Measurements from ENCODE around the gene HUNK. TPM values are rescaled to one million over a fixed set of nuclear protein-coding genes. Genes with fewer than 3 reads are reported as not detected.
"Not testable (repeated sequence)": the region's sequence is repeated elsewhere in the genome, so short reads cannot be mapped to it uniquely, and the experiment has no call there.

The HUNK gene
- total RNA-seq, 2 experiments from 2014 or later, result 0.21 to 0.24 TPM

DNA sequence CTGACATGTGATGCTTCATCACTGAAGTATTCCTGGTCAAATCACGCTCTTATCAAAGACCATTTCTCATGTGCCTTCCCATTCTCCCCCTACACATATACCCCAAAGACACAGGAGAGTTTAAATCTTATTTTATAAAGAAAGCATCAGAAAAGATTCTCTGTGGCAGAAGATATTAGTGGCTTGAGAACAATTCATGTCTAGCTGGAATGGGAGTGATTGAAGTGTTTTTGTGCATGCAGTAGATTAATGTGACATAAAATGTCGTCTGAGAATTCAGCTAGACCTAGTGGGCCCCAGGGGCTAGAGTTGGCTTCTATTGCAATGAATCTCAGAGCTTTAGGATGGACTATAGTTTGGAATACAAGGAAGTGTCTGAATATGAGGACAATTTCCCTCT is 163.9 kb downstream of the HUNK start:
- ATAC-seq (no peak), DNase-seq (no peak)
- H3K36me3 Mint-ChIP-seq (ENCODE audit: low read depth), result no peaks in the 10 kb centered on the region
- no peak overlapping the region for H3K27ac Mint-ChIP-seq
- CTCF ChIA-PET, result no interaction called here
- POLR2A ChIA-PET, result no interaction called here
- no peaks in the 10 kb centered on the region for H3K4me1 Mint-ChIP-seq (ENCODE audit: low read depth)
- no peaks in the 10 kb centered on the region for H3K9me3 Mint-ChIP-seq (ENCODE audit: insufficient read depth)
- no peak overlapping the region for H3K4me3 Mint-ChIP-seq
- no peaks in the 10 kb centered on the region for H3K27me3 Mint-ChIP-seq (ENCODE audit: low read depth)

DNA sequence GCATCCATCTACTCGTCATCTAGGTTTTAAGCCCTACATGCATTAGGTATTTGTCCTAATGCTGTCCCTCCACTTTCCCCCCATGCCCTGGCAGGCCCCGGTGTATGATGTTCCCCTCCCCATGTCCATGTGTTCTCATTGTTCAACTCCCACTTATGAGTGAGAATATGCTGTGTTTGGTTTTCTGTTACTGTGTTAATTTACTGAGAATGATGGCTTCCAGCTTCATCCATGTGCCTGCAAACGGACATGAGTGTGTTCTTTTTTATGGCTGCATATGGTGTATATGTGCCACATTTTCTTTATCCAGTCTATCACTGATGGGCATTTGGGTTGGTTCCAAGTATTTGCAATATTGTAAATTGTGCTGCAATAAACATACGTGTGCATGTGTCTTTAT is 165.9 kb downstream of the HUNK start:
- DNase-seq; H3K9me3 Mint-ChIP-seq (ENCODE audit: insufficient read depth); H3K36me3 Mint-ChIP-seq (ENCODE audit: low read depth); H3K27ac Mint-ChIP-seq; H3K4me3 Mint-ChIP-seq; ATAC-seq; CTCF ChIA-PET; H3K27me3 Mint-ChIP-seq (ENCODE audit: low read depth); H3K4me1 Mint-ChIP-seq (ENCODE audit: low read depth); POLR2A ChIA-PET: not testable (repeated sequence)

DNA sequence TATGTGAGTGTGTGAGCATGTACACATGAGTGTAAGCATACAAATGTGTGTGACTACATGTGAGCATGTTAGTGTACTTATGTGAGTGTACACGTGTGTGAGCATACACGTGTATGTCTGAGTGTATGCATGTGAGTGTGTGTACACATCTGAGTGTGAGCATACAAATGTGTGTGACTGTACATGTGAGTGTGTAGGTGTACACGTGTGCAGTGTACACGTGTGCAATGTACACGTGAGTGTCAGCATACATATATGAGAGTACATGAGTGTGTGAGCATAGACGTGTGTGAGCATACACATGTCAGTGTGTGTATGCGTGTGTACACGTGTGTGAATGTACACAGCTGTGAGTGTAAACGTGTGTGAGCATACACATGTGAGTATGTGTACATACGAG is 170.6 kb downstream of the HUNK start:
- ChIA-PET POLR2A (no interaction called here), CTCF (no interaction called here)
- Mint-ChIP-seq H3K36me3 (ENCODE audit: low read depth) (no peaks in the 10 kb centered on the region), H3K27me3 (ENCODE audit: low read depth) (no peaks in the 10 kb centered on the region), H3K4me3 (no peak overlapping the region), H3K9me3 (ENCODE audit: insufficient read depth) (no peaks in the 10 kb centered on the region), H3K4me1 (ENCODE audit: low read depth) (no peaks in the 10 kb centered on the region), H3K27ac (no peak overlapping the region)
- ATAC-seq (no peak), DNase-seq (no peak)

DNA sequence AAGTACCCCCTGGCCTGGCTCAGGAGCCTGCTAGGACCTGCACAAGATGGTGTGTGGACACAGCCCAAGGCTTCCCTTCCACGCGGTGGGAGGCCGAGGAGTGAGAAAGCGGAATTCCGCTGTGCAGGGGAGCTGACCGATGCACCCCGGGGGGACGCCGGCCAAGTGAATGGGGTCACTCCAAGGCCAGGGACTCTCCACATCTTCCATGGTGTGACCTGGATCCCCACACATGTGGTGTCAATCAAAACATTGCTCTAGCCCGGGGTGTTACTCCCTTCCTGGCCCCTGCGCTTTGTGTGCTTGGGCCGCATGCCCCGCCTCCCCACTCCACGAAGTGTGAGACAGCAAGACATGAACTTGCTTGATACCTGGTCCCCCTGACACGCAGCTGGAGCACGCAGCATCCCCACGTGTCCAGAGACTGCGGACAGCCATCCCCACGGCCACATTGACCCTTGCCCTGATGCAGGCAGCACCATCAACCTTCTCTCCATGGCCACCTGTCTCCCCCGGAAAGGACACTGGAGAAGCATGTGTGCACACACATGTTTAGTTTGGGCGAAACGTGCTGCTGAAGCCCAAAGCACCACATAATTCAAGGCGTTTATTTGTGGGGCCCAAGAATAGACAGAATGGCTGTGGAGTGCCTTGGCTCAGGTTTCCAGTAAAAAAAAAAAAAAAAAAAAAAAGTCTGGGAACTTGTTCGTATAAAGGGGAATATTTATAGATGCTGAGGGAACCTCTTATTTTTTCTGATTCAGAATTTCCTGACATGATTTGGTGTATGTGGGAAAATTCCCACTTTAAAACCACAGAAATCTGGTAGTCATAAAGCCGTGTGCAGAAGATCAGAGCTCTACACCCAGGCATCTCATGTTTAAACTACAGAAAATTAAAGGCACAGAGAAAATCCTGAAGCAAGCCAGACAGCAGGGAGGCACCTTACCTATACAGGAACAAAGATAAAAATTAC is 171.7 kb downstream of the HUNK start:
- Mint-ChIP-seq H3K9me3 (ENCODE audit: insufficient read depth) (no peaks in the 10 kb centered on the region), H3K36me3 (ENCODE audit: low read depth) (no peaks in the 10 kb centered on the region), H3K27ac (no peak overlapping the region), H3K4me1 (ENCODE audit: low read depth) (no peaks in the 10 kb centered on the region), H3K27me3 (ENCODE audit: low read depth) (no peaks in the 10 kb centered on the region), H3K4me3 (no peak overlapping the region)
- ChIA-PET POLR2A (no interaction called here), CTCF (no interaction called here)
- ATAC-seq, result no peak
- DNase-seq, result no peak

DNA sequence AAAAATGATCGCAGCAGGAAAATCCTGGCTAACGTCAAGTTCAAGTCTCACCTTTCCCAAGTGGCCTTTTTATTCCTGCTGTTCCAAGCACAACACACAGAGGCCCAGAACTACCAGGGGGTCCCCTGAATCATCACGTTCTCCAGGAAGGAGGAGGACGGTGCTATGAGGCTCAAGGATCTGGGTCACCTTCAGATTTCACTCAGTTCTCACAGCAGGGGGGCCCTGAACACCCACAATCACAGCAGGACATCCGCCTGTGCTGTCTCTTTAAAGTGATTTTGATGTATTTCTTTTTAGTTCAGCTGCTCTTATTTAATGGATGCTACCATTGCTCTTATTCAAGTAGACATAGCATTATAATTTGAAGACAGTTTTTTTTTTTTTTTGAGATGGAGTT is 173.4 kb downstream of the HUNK start:
- Mint-ChIP-seq H3K36me3 (ENCODE audit: low read depth) (no peaks in the 10 kb centered on the region), H3K27ac (no peak overlapping the region), H3K9me3 (ENCODE audit: insufficient read depth) (no peaks in the 10 kb centered on the region), H3K4me3 (no peak overlapping the region), H3K27me3 (ENCODE audit: low read depth) (no peaks in the 10 kb centered on the region), H3K4me1 (ENCODE audit: low read depth) (no peaks in the 10 kb centered on the region)
- POLR2A ChIA-PET, result no interaction called here
- DNase-seq, result no peak
- no peak for ATAC-seq
- CTCF ChIA-PET, result no interaction called here

DNA sequence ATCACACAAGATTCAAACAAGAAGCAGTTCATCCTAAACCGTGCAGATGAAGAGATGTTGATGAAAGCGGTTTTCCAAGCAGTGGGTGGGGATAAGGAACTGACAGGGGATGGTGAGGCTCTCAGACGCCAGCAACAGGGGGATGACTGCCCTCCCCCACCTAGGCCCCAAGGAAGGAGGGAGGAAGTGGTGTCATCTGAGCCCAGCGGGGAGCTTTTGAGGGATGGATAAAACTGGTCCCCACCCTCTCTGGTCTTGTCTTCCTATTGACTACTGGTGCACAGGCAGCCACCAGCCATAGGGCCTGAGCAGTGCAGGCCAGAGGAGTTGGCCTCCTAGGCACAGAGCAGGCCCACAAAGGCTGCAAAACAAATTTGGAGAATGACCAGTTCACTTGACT is 175.5 kb downstream of the HUNK start:
- Mint-ChIP-seq H3K4me3 (no peak overlapping the region), H3K9me3 (ENCODE audit: insufficient read depth) (no peaks in the 10 kb centered on the region), H3K4me1 (ENCODE audit: low read depth) (no peaks in the 10 kb centered on the region), H3K27ac (no peak overlapping the region), H3K36me3 (ENCODE audit: low read depth) (no peaks in the 10 kb centered on the region), H3K27me3 (ENCODE audit: low read depth) (no peaks in the 10 kb centered on the region)
- ATAC-seq (no peak), DNase-seq (no peak)
- CTCF ChIA-PET, result no interaction called here
- POLR2A ChIA-PET, result no interaction called here

Other genes with a start within 250 kb of the HUNK start
- 100 to 1,000 TPM; 229 to 234 TPM for gene SOD1, start 213.3 kb upstream of the HUNK start, total RNA-seq
- 10 to 100 TPM; 53.2 TPM for gene SCAF4, start 140.9 kb upstream of the HUNK start, total RNA-seq

All from activated CD8-positive, alpha-beta T cell treated with anti-CD3 and anti-CD28 coated beads, Interleukin-2, amount 10 ng/mL, durations not matched to agents 7 days and 5 days (primary cell).